ENCODE results near the gene AQP7.

The AQP7 gene

DNA sequence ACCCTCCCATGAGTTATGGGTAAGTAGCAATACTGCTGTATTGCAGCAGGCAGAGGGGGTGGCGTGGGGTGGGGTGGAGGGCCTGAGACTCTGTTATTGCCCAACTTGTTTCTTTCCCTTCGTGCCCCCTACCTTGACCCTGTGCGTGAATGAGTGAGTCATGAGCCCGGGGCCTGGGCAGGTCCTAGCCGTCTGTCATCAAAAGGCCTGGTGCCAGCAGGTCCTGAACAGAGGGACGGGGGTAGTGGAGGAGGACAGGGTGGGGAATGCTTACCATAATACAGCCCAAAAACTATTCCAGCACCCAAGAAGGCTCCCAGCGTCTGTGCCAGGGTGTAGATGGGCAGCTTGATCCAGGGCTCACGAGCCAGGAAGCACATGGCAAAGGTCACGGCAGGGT is 40.7 kb upstream of the AQP7 start (continued):
- TF ChIP-seq POU6F1 (CRISPR knock-in tag; IDR thresholded peaks at IDR 0.05; ENCODE audit: borderline replicate concordance, low read depth), result no peak

DNA sequence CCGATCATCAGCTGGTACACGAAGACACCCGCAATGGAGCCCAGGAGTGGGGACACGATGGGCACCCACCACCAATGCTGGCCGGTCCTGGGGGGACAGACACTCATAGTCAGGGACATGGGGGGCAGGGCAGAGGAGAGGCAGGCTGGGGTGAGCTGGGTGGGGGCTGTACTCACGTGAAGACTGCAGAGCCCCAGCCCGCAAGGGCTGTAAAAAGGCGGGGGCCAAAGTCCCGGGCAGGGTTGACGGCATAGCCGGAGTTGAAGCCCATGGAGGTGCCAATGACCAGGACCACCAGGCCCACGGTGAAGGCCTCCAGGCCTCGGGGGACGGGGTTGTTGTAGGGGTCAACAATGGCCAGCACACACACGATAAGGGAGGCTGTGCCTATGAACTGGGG is 39.8 kb upstream of the AQP7 start:
- ATAC-seq, result no peak
- TF ChIP-seq OSR1 (CRISPR knock-in tag; IDR thresholded peaks at IDR 0.05), result no peak
- no peak for TF ChIP-seq BACH2 (CRISPR knock-in tag; IDR thresholded peaks at IDR 0.05; ENCODE audit: borderline replicate concordance)
- no peak for TF ChIP-seq CREB5 (CRISPR knock-in tag; IDR thresholded peaks at IDR 0.05; ENCODE audit: low read depth)
- no peak for TF ChIP-seq ZNF565 (CRISPR knock-in tag; conservative IDR thresholded peaks at IDR 0.05; ENCODE audit: low read depth)
- TF ChIP-seq RARB (CRISPR knock-in tag; IDR thresholded peaks at IDR 0.05), result no peak
- no peak for TF ChIP-seq TSHZ2 (CRISPR knock-in tag; IDR thresholded peaks at IDR 0.05)
- TF ChIP-seq PPARA (CRISPR knock-in tag; IDR thresholded peaks at IDR 0.05; ENCODE audit: borderline replicate concordance), result no peak
- TF ChIP-seq ZNF8 (CRISPR knock-in tag; IDR thresholded peaks at IDR 0.05), result no peak
- TF ChIP-seq GLIS3 (CRISPR knock-in tag; IDR thresholded peaks at IDR 0.05), result no peak
- no peak for TF ChIP-seq ZFP3 (CRISPR knock-in tag; IDR thresholded peaks at IDR 0.05)
- no peak for TF ChIP-seq CSDC2 (CRISPR knock-in tag; IDR thresholded peaks at IDR 0.05)
- no peak for TF ChIP-seq SNAI2 (CRISPR knock-in tag; IDR thresholded peaks at IDR 0.05)
- TF ChIP-seq ZC3H10 (CRISPR knock-in tag; IDR thresholded peaks at IDR 0.05), result no peak
- no peak for TF ChIP-seq POU6F1 (CRISPR knock-in tag; IDR thresholded peaks at IDR 0.05; ENCODE audit: borderline replicate concordance, low read depth)

GRCh38 chr9:33440609-33441008 is 38.2 kb upstream of the AQP7 start:
- TF ChIP-seq GLIS3 (CRISPR knock-in tag; IDR thresholded peaks at IDR 0.05) (no peak), ZNF8 (CRISPR knock-in tag; IDR thresholded peaks at IDR 0.05) (no peak), SNAI2 (CRISPR knock-in tag; IDR thresholded peaks at IDR 0.05) (no peak), ZFP30 (CRISPR knock-in tag; IDR thresholded peaks at IDR 0.05) (no peak), ESRRG (CRISPR knock-in tag; IDR thresholded peaks at IDR 0.05) (no peak), PPARA (CRISPR knock-in tag; IDR thresholded peaks at IDR 0.05; ENCODE audit: borderline replicate concordance) (no peak), TSHZ2 (CRISPR knock-in tag; IDR thresholded peaks at IDR 0.05) (no peak), ZFP3 (CRISPR knock-in tag; IDR thresholded peaks at IDR 0.05) (no peak)
- TF ChIP-seq, protein P1, sequence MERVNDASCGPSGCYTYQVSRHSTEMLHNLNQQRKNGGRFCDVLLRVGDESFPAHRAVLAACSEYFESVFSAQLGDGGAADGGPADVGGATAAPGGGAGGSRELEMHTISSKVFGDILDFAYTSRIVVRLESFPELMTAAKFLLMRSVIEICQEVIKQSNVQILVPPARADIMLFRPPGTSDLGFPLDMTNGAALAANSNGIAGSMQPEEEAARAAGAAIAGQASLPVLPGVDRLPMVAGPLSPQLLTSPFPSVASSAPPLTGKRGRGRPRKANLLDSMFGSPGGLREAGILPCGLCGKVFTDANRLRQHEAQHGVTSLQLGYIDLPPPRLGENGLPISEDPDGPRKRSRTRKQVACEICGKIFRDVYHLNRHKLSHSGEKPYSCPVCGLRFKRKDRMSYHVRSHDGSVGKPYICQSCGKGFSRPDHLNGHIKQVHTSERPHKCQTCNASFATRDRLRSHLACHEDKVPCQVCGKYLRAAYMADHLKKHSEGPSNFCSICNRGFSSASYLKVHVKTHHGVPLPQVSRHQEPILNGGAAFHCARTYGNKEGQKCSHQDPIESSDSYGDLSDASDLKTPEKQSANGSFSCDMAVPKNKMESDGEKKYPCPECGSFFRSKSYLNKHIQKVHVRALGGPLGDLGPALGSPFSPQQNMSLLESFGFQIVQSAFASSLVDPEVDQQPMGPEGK (CRISPR knock-in tag; IDR thresholded peaks at IDR 0.05; ENCODE audit: borderline replicate concordance), result no peak
- no peak for ATAC-seq
